ENCODE measurements around the gene ZNF597.

DNA sequence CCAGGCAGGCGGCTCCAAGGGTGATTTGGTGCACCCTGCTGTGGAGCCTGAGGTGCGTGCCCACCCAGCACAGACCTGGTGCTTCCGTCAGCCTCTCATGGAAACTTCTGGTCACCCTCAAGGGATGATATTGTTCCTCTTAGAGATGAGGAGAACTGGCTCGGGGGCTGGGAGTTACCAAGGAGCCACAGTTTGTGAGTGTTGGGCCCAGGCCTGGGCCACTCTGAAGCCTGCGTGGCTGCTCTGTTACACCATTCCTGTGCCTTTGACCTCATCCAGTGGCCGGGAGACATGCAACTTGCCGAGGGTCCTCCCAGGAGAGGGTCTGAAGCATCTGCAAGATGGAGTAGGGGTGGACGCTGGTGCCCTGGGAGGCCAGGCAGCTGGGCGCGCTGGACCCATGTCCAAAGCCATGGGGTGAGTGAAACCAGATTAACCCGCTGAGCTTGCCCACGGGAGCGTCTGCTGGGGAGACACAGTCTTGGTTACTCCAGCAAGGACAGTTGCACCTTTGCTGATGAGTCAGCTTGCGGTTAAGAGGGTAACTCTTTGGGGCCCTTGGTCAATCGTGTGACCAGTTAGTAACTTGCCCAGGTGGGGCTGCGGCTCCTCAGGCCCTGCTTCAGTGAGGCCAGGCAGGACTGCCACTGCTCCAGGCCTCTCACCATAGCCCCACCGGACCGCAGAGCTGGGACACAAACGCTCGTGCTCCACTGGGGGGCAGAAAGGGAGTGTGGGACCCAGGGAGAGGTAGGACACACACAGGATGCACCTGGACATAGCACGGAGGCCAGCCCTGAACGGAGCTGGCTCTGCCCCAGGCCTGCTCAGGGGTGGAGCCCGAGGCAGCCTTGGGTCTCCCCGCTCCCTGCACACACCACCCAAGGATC, 44.5 kb upstream of the ZNF597 start:
- TF ChIP-seq, protein P1, sequence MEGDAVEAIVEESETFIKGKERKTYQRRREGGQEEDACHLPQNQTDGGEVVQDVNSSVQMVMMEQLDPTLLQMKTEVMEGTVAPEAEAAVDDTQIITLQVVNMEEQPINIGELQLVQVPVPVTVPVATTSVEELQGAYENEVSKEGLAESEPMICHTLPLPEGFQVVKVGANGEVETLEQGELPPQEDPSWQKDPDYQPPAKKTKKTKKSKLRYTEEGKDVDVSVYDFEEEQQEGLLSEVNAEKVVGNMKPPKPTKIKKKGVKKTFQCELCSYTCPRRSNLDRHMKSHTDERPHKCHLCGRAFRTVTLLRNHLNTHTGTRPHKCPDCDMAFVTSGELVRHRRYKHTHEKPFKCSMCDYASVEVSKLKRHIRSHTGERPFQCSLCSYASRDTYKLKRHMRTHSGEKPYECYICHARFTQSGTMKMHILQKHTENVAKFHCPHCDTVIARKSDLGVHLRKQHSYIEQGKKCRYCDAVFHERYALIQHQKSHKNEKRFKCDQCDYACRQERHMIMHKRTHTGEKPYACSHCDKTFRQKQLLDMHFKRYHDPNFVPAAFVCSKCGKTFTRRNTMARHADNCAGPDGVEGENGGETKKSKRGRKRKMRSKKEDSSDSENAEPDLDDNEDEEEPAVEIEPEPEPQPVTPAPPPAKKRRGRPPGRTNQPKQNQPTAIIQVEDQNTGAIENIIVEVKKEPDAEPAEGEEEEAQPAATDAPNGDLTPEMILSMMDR (IDR thresholded peaks at IDR 0.05; ENCODE audit: insufficient read depth, low read length, poor library complexity, severe bottlenecking), result no peak
- TF ChIP-seq EZH2phosphoT487 (conservative IDR thresholded peaks at IDR 0.05; ENCODE audit: low read length), result no peak
